Measurements from ENCODE around the gene SELENOI. TPM values are rescaled to one million over a fixed set of nuclear protein-coding genes. Genes with fewer than 3 reads are reported as not detected.

The SELENOI gene
- total and polyA plus RNA-seq, 2 donors (not counting 3 experiments of a cell fraction or from before 2014, with no cell fraction given), result 10.8 to 25.3 TPM

DNA sequence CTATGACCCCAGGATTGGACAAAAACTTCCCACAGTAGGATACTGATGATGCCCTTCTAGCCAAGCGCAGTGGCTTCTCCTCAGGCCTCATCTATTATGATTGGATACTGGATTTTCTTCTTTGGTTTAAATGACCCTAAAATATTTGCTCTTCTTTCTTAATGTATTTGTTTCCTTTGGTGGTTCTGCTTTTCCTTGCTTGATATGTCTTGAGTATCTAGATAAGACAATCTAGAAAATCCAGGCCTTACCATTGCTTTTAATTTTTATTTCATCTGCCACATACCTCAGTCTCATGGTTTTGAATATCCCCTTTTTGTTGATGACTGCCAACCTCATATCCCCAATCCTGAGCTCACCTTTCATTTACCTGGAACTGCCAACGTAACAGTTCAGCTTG is 96.4 kb downstream of the SELENOI start:
- no peaks in the 10 kb centered on the region for H4K20me1 ChIP-seq (replicated peaks; ENCODE audit: control insufficient read depth, extremely low read depth, insufficient read depth, low read length)
- BruUV-seq (replicated peaks), result no TSS peak
- H3K4me2 ChIP-seq (ENCODE audit: insufficient read depth, low read length), result no peak overlapping the region
- peaks cover 0 to 10% of the 10 kb centered on the region in 2 experiments for H3K27me3 ChIP-seq (ENCODE audit: control insufficient read depth in 2 of 2, insufficient read depth in 2 of 2, low read length in 2 of 2)
- no peak overlapping the region for H3K27ac ChIP-seq (ENCODE audit: insufficient read depth, low read depth, low read length)
- no peak overlapping the region for H2AFZ ChIP-seq (ENCODE audit: low read depth, low read length)
- CTCF ChIA-PET, result interaction anchor here (1.0 to 1.1 kb wide), 2 partner anchors 8 to 9 kb away, joined by 3 read pairs; no protein-coding TSS in a partner anchor
- H3K9me1 ChIP-seq (replicated peaks; ENCODE audit: control insufficient read depth, extremely low read depth, insufficient read depth, low read length), result no peaks in the 10 kb centered on the region
- no peaks in the 10 kb centered on the region for H3K36me3 ChIP-seq (ENCODE audit: control insufficient read depth in 2 of 2, extremely low read depth in 1 of 2, insufficient read depth in 2 of 2, low read length in 2 of 2)
- no peaks in the 10 kb centered on the region for H3K79me2 ChIP-seq (ENCODE audit: control insufficient read depth, insufficient read depth, low read length)
- no peak overlapping the region for H3K4me3 ChIP-seq (replicated peaks in 1 of 3; ENCODE audit: insufficient read depth in 1 of 3, low read depth in 1 of 3, low read length in 3 of 3)
- H3K4me1 ChIP-seq (ENCODE audit: control insufficient read depth, extremely low read depth, insufficient read depth, low read length), result no peaks in the 10 kb centered on the region
- FAIRE-seq (no peak), DNase-seq (ENCODE audit: low read depth, low spot score) (no peak)
- dilution Hi-C loops (cut with MboI; ENCODE audit: extremely low pct_ligation_motif_present, low sequenced_read_pairs), result no loop called here
- H3K9ac ChIP-seq (replicated peaks; ENCODE audit: extremely low read depth, insufficient read depth, low read length), result no peak overlapping the region
- POLR2A ChIA-PET, result no interaction called here
- H3K9me3 ChIP-seq (replicated peaks; ENCODE audit: control insufficient read depth, insufficient read depth, low read length), result no peaks in the 10 kb centered on the region
- TF ChIP-seq POLR2AphosphoS5 (IDR thresholded peaks at IDR 0.05; ENCODE audit: insufficient read depth, low read depth, low read length), result no peak
- TF ChIP-seq MYC (IDR thresholded peaks at IDR 0.05; ENCODE audit: low read depth, low read length), result no peak
- TF ChIP-seq GATA2 (IDR thresholded peaks at IDR 0.05; ENCODE audit: insufficient read depth, insufficient read length, low read depth, low read length), result no peak
- TF ChIP-seq JUN (IDR thresholded peaks at IDR 0.05; ENCODE audit: borderline replicate concordance, insufficient read depth, insufficient read length, low read depth), result no peak
- TF ChIP-seq, protein P1, sequence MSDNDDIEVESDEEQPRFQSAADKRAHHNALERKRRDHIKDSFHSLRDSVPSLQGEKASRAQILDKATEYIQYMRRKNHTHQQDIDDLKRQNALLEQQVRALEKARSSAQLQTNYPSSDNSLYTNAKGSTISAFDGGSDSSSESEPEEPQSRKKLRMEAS (IDR thresholded peaks at IDR 0.05; ENCODE audit: insufficient read depth, insufficient read length), result no peak
- TF ChIP-seq, protein P2, sequence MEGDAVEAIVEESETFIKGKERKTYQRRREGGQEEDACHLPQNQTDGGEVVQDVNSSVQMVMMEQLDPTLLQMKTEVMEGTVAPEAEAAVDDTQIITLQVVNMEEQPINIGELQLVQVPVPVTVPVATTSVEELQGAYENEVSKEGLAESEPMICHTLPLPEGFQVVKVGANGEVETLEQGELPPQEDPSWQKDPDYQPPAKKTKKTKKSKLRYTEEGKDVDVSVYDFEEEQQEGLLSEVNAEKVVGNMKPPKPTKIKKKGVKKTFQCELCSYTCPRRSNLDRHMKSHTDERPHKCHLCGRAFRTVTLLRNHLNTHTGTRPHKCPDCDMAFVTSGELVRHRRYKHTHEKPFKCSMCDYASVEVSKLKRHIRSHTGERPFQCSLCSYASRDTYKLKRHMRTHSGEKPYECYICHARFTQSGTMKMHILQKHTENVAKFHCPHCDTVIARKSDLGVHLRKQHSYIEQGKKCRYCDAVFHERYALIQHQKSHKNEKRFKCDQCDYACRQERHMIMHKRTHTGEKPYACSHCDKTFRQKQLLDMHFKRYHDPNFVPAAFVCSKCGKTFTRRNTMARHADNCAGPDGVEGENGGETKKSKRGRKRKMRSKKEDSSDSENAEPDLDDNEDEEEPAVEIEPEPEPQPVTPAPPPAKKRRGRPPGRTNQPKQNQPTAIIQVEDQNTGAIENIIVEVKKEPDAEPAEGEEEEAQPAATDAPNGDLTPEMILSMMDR (IDR thresholded peaks at IDR 0.05; ENCODE audit: extremely low read depth in 1 of 2, insufficient read depth in 1 of 2, low read depth in 1 of 2, low read length in 2 of 2), result no peak
- no peak for TF ChIP-seq EZH2 (IDR thresholded peaks at IDR 0.05; ENCODE audit: borderline replicate concordance, low read depth, low read length, severe bottlenecking)
- intact Hi-C loops (cut with micrococcal nuclease), result no loop called here
